ENCODE measurements around the gene TULP4.

DNA sequence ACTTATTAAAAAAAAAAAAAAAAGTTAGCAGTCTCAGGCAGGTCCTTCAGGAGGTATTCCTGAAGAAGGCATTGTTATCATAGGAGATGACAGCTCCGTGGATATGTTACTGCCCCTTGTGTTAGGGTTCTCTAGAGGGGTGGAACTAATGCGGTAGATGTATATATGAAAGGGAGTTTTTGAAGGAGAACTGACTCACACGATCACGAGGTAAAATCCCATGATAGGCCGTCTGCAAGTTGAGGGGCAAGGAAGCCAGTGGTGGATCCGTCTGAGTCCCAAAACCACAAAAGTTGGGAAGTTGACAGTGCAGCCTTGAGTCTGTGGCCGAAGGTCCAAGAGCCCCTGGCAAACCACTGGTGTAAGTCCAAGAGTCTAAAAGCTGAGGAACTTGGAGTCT lies 103.4 kb downstream of the TULP4 start:
- TF ChIP-seq CTCF (IDR thresholded peaks at IDR 0.05) (no peak), POLR2A (IDR thresholded peaks at IDR 0.05) (no peak)
